GM12892 (cell line): ENCODE measurements around the gene TNFRSF4.
"Not testable (repeated sequence)": the region's sequence is repeated elsewhere in the genome, so short reads cannot be mapped to it uniquely, and the experiment has no call there.

ENCODE experiments used
- DNase-seq: peaks from one replicate; pipeline ENCODE4 v3.0.0; 2011; ENCODE audit not compliant: insufficient read length
- FAIRE-seq: peaks from 2 replicates; lab custom pipeline; 2011; peaks lifted over from hg19 to GRCh38; lab: Jason Lieb, UNC
- POLR2A ChIP-seq: IDR thresholded peaks from 2 replicates; pipeline ENCODE4 v1.6.1; 2011; ENCODE audit warnings: low read depth, low read length, control low read depth
- POLR2AphosphoS5 ChIP-seq: IDR thresholded peaks from 2 replicates; pipeline ENCODE4 v1.6.1; 2011; ENCODE audit warnings: low read depth, low read length, control low read depth
- TAF1 ChIP-seq: IDR thresholded peaks from 2 replicates; pipeline ENCODE4 v1.6.1; 2011; ENCODE audit warnings: low read depth, mild to moderate bottlenecking, control low read depth, low read length, borderline replicate concordance

TNFRSF4 gene

GRCh38 chr1:1179346-1179982 is 34.5 kb downstream of the TNFRSF4 start:
- FAIRE-seq (no peak), DNase-seq (no peak)
- no peak for TF ChIP-seq TAF1
- no peak for TF ChIP-seq POLR2AphosphoS5
- no peak for TF ChIP-seq POLR2A

- DNase-seq (no peak), FAIRE-seq (no peak)
- TF ChIP-seq POLR2A (no peak), POLR2AphosphoS5 (no peak), TAF1 (no peak)
Observed at GRCh38 chr1:1178794-1179331, 35.1 kb downstream of the TNFRSF4 start.

DNA sequence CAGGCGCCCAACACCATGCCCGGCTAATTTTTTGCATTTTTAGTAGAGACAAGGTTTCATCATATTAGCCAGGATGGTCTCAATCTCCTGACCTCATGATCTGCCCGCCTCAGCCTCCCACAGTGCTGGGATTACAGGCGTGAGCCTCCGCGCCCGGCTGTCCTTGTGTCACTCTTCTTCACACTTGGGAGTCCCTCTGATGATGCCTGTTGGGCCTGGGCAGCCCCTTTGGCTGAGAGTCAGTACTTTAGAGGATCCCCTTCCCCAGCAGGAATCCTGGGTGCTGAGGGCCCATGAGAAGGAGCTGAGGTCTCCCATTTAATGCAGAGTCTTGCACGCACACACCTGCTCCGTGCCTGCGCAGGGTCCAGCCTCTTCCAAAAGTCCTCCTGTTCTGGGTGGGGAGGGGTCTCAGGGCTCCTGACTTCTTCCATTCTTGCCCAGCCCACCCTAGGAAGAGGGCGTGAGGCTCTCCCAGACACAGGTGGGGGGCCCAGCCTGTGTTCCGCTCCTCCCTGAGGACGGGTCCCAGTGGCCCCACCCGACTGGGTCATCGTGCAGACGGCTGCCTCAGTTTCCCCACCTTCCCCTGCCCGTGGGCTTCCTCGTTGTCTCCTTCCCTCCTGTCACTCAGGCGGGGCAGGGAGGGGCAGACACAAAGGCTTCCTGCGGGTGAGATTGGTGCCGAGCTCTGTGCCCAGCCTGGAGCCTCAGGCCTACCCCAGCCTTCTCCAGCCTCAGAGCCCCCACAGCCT is 36.3 kb downstream of the TNFRSF4 start:
- FAIRE-seq = no peak
- no peak for DNase-seq
- TF ChIP-seq POLR2AphosphoS5 (no peak), POLR2A (no peak), TAF1 (no peak)

DNA sequence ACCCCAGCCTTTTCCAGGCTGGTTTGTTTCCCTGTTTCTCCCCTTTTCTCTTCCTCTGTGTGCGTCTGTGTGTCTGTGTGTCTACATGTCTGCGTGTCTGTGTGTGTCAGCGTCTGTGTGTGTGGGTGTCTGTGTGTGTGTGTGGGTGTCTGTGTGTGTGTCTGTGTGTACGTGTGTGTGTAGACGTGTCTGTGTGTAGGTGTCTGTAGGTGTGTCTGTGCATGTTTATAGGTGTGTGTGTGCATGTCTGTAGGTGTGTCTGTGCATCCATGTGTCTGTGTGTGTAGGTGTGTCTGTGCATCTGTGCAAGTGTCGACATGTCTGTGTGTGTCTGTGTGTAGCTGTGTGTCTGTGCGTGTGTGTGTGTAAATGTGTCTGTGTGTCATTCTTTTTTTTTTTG is 37.0 kb downstream of the TNFRSF4 start:
- FAIRE-seq = no peak
- no peak for DNase-seq
- TF ChIP-seq POLR2AphosphoS5 = no peak

- not testable (repeated sequence) for FAIRE-seq, DNase-seq
Observed at GRCh38 chr1:1176063-1176761, 37.7 kb downstream of the TNFRSF4 start.

DNA sequence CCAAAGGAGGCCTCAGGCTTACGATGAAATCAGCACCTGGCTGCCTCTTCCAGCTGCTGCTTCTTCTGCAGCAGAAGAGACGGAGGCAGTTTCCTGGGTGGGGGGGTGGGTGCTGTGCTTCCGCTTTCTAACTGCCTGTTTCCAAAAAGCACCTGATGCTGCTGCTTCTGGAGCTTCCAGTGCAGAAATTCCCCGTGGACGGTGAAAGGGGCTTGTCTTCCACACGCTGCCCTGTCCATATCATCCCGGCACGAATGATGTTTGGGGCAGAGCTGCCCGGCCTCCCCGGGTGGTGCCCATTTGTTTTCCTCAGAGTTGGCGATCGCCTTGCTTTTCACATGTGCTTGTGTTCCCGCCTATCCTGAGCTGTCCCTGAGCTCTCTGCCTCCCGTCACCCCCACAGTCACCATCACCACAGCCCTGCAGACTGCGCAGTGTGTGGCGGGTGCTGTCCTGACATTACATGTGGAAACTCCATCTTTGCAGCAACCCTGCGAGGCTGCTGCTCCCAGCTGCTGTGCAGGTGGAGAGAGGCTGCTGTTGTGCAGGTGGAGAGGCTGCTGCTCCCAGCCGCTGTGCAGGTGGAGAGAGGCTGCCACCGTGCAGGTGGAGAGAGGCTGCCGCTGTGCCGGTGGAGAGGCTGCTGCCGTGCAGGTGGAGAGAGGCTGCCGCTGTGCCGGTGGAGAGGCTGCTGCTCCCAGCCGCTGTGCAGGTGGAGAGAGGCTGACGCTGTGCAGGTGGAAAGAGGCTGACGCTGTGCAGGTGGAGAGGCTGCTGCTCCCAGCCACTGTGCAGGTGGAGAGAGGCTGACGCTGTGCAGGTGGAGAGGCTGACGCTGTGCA is 38.5 kb downstream of the TNFRSF4 start:
- FAIRE-seq (no peak), DNase-seq (no peak)
- TF ChIP-seq POLR2AphosphoS5 (no peak), POLR2A (no peak), TAF1 (no peak)

DNA sequence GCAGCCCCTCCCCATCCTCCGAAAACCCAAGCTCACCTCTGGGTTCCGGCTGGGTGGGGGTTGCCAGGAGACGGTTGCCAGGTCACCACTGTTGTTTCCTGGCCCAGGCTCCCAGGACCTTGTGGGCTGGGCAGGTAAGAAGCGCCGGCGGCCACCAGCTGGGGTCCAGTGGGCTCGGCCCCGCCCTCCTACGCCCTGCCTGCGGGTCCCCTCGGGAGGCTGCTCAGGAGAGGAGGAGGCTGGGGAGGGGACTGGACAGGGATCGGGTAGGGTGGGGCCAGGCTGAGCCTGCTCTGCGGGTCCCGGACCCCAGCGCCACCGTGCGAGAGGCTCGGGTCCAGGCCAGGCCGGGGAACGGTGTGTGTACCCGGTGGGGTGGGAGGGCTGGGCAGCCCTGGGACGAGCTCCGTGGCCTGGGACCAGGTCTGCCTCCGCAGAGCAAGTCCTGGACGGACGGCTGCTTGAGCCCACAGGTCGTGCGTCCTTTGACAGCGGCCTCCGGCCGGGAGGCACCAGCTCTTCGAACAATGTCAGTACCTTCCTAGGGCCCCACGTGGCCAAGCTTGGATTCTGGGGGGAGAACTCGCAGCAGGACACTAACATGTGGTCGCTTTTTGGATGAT is 40.0 kb downstream of the TNFRSF4 start, which contains the start of gene TTLL10:
Gene TTLL10, plus strand, starts transcription at position 88 of the 623 bp plus-strand sequence. CDS start 5,336 bp downstream, outside the sequence.
- DNase-seq = no peak
- FAIRE-seq = no peak
- TF ChIP-seq POLR2A (no peak), POLR2AphosphoS5 (no peak), TAF1 (no peak)

GRCh38 chr1:1173061-1173792 is 40.7 kb downstream of the TNFRSF4 start:
- no peak for DNase-seq
- TF ChIP-seq POLR2AphosphoS5 (no peak), POLR2A (no peak)
- FAIRE-seq = no peak

GRCh38 chr1:1171546-1172340 is 42.2 kb downstream of the TNFRSF4 start:
- DNase-seq (no peak), FAIRE-seq (peak; percentile 72)
- TF ChIP-seq POLR2A (no peak), TAF1 (no peak), POLR2AphosphoS5 (no peak)

GRCh38 chr1:1171161-1171545 is 42.8 kb downstream of the TNFRSF4 start:
- TF ChIP-seq TAF1 = no peak
- TF ChIP-seq POLR2AphosphoS5 = no peak
- TF ChIP-seq POLR2A = no peak
- FAIRE-seq (peak; percentile 21), DNase-seq (no peak)
